K562 (cell line): ENCODE data around the gene EDDM13. TPM values are rescaled to one million over a fixed set of nuclear protein-coding genes. Genes with fewer than 3 reads are reported as not detected.

ENCODE experiments used
- ARID2 ChIP-seq: fragments of 450-650 bp; IDR thresholded peaks from 2 replicates; pipeline ENCODE4 v1.6.1; 2017; ENCODE audit warnings: antibody characterized with exemption, mild to moderate bottlenecking
- DIDO1 ChIP-seq: fragments of 450-650 bp; IDR thresholded peaks from 2 replicates; pipeline ENCODE4 v1.6.1; 2016; ENCODE audit warnings: low read depth, missing biosample characterization, missing genetic modification characterization
- GABPB1 ChIP-seq: sonication (generic); formaldehyde crosslinking; IDR thresholded peaks from 2 replicates; pipeline ENCODE4 v1.8.0; 2022; ENCODE audit warnings: mild to moderate bottlenecking, missing genetic modification reagents
- HDAC8 ChIP-seq: fragments of 450-650 bp; IDR thresholded peaks from 2 replicates; pipeline ENCODE4 v1.6.1; 2016; ENCODE audit warnings: mild to moderate bottlenecking, missing genetic modification characterization, moderate library complexity, missing compliant biosample characterization
- MXI1 ChIP-seq: IDR thresholded peaks from 2 replicates; pipeline ENCODE4 v1.6.1; 2011; ENCODE audit warnings: low read depth, mild to moderate bottlenecking, improper control_type of control experiment, low read length
- SMC3 ChIP-seq: conservative IDR thresholded peaks from 2 replicates; pipeline ENCODE4 v1.6.1; 2011; ENCODE audit warnings: low read depth, low read length, improper control_type of control experiment; ENCODE audit not compliant: insufficient read depth
- SOX6 ChIP-seq: fragments of 450-650 bp; IDR thresholded peaks from 2 replicates; pipeline ENCODE4 v1.6.1; 2014; ENCODE audit warnings: mild to moderate bottlenecking
- polyA plus RNA-seq, 8 experiments: library from polyadenylated mRNA; depleted of rRNA in 4 of 8; stranded (reverse) in 5 of 8; unstranded in 3 of 8; fragments of >200 nt; fragmentation: Nextera tagmentation in 2 of 8; fragmentation: Illumina TruSeq in 1 of 8; extraction: Ambion mirVana in 2 of 8; extraction: Trizol in 1 of 8; gene quantifications; 2 replicates each; pipeline versions ENCODE4 v1.2.1 to v1.2.3, GENCODE V29; 2011 to 2014; ENCODE audit warnings: inconsistent platforms in 1 of 8, missing spikeins in 1 of 8
- total RNA-seq, 7 experiments: library from RNA; depleted of rRNA in 6 of 7; stranded (reverse); fragments of >200 nt in 6 of 7; fragmentation: Illumina TruSeq in 2 of 7; extraction: Trizol in 2 of 7; gene quantifications; 2 replicates each; pipeline versions ENCODE4 v1.2.1 to v1.2.3, GENCODE V29; 2011 to 2021; ENCODE audit warnings: low replicate concordance in 1 of 7
- TF ChIP-seq, protein P1 (sequence below), 2 experiments: IDR thresholded peaks in 1 of 2; conservative IDR thresholded peaks in 1 of 2; 2 replicates each; pipeline ENCODE4 v1.6.1; 2016; ENCODE audit warnings: low read depth in 2 of 2, mild to moderate bottlenecking in 1 of 2, missing compliant biosample characterization in 1 of 2, missing genetic modification characterization in 1 of 2, moderate library complexity in 1 of 2
- TF ChIP-seq, protein P2 (sequence below): sonication (generic); formaldehyde crosslinking; IDR thresholded peaks from 2 replicates; pipeline ENCODE4 v1.8.0; 2022; ENCODE audit warnings: missing genetic modification reagents, mild to moderate bottlenecking, moderate library complexity, borderline replicate concordance
- TF ChIP-seq, protein P3 (sequence below), 2 experiments: fragments of 450-650 bp; formaldehyde crosslinking in 1 of 2; IDR thresholded peaks; 2 replicates each; pipeline versions ENCODE4 v1.4.0 to v1.6.1; 2014 to 2020; ENCODE audit warnings: mild to moderate bottlenecking in 2 of 2, borderline replicate concordance in 1 of 2, low read depth in 1 of 2
- TF ChIP-seq, protein P4 (sequence below): fragments of 450-650 bp; formaldehyde crosslinking; IDR thresholded peaks from 2 replicates; pipeline ENCODE4 v1.4.0; 2020; ENCODE audit warnings: mild to moderate bottlenecking, moderate library complexity

The EDDM13 gene
- total and polyA plus RNA-seq, 9 of the 15 experiments (the other 6 are each of a cell fraction or from before 2014, with no cell fraction given) = 2.0 to 7.7 (median 4.1) TPM

DNA sequence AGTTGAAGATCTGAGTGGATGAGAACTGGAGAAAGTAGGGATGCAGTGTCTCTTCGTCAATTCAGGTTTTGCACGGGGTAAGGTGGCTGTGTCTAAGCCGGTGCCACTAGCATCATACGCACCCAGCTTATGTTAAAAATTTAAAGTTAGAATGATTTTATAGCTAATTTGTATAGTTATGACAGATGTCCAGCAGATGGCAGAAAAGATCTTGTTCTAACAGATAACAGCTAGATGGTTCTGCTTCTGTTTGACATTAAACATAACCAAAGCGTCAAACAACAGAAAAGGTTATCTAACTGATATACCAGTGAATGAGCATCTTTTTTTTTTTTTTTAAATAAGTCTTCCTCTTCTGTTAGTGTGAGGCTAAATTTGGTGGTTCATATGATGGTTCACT lies 18.8 kb upstream of the EDDM13 start (continued):
- TF ChIP-seq DIDO1 (tag) (no peak), GABPB1 (CRISPR knock-in tag) (no peak), MXI1 (no peak), ARID2 (0 out of 2 replicates have a peak, but pooled peaks have one; percentile 33), HDAC8 (tag) (no peak), SMC3 (peak; percentile 54), SOX6 (no peak)
- TF ChIP-seq, protein P1, sequence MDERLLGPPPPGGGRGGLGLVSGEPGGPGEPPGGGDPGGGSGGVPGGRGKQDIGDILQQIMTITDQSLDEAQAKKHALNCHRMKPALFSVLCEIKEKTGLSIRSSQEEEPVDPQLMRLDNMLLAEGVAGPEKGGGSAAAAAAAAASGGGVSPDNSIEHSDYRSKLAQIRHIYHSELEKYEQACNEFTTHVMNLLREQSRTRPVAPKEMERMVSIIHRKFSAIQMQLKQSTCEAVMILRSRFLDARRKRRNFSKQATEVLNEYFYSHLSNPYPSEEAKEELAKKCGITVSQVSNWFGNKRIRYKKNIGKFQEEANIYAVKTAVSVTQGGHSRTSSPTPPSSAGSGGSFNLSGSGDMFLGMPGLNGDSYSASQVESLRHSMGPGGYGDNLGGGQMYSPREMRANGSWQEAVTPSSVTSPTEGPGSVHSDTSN (CRISPR knock-in tag; IDR thresholded peaks at IDR 0.05; ENCODE audit: low read depth) = no peak
- TF ChIP-seq, protein P1 (tag; conservative IDR thresholded peaks at IDR 0.05; ENCODE audit: low read depth) = 0 out of 2 replicates have a peak, but pooled peaks have one; percentile 11
- TF ChIP-seq, protein P2, sequence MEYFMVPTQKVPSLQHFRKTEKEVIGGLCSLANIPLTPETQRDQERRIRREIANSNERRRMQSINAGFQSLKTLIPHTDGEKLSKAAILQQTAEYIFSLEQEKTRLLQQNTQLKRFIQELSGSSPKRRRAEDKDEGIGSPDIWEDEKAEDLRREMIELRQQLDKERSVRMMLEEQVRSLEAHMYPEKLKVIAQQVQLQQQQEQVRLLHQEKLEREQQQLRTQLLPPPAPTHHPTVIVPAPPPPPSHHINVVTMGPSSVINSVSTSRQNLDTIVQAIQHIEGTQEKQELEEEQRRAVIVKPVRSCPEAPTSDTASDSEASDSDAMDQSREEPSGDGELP (CRISPR knock-in tag) = no peak
- TF ChIP-seq, protein P3, sequence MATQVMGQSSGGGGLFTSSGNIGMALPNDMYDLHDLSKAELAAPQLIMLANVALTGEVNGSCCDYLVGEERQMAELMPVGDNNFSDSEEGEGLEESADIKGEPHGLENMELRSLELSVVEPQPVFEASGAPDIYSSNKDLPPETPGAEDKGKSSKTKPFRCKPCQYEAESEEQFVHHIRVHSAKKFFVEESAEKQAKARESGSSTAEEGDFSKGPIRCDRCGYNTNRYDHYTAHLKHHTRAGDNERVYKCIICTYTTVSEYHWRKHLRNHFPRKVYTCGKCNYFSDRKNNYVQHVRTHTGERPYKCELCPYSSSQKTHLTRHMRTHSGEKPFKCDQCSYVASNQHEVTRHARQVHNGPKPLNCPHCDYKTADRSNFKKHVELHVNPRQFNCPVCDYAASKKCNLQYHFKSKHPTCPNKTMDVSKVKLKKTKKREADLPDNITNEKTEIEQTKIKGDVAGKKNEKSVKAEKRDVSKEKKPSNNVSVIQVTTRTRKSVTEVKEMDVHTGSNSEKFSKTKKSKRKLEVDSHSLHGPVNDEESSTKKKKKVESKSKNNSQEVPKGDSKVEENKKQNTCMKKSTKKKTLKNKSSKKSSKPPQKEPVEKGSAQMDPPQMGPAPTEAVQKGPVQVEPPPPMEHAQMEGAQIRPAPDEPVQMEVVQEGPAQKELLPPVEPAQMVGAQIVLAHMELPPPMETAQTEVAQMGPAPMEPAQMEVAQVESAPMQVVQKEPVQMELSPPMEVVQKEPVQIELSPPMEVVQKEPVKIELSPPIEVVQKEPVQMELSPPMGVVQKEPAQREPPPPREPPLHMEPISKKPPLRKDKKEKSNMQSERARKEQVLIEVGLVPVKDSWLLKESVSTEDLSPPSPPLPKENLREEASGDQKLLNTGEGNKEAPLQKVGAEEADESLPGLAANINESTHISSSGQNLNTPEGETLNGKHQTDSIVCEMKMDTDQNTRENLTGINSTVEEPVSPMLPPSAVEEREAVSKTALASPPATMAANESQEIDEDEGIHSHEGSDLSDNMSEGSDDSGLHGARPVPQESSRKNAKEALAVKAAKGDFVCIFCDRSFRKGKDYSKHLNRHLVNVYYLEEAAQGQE (IDR thresholded peaks at IDR 0.05; ENCODE audit: borderline replicate concordance) = peak; percentile 83
- TF ChIP-seq, protein P3 (CRISPR knock-in tag; IDR thresholded peaks at IDR 0.05; ENCODE audit: low read depth) = no peak
- TF ChIP-seq, protein P4, sequence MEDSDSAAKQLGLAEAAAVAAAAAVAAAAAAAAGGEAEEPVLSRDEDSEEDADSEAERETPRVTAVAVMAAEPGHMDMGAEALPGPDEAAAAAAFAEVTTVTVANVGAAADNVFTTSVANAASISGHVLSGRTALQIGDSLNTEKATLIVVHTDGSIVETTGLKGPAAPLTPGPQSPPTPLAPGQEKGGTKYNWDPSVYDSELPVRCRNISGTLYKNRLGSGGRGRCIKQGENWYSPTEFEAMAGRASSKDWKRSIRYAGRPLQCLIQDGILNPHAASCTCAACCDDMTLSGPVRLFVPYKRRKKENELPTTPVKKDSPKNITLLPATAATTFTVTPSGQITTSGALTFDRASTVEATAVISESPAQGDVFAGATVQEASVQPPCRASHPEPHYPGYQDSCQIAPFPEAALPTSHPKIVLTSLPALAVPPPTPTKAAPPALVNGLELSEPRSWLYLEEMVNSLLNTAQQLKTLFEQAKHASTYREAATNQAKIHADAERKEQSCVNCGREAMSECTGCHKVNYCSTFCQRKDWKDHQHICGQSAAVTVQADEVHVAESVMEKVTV = peak; percentile 63
